ENCODE results near the gene PIP4K2A. TPM values are rescaled to one million over a fixed set of nuclear protein-coding genes. Genes with fewer than 3 reads are reported as not detected.
A peak's percentile ranks its signal among the peaks of the same experiment; 100 is the strongest.

PIP4K2A gene
- total RNA-seq, 4 donors from 2014 or later: 2.6 to 14.9 (median 12.4) TPM

DNA sequence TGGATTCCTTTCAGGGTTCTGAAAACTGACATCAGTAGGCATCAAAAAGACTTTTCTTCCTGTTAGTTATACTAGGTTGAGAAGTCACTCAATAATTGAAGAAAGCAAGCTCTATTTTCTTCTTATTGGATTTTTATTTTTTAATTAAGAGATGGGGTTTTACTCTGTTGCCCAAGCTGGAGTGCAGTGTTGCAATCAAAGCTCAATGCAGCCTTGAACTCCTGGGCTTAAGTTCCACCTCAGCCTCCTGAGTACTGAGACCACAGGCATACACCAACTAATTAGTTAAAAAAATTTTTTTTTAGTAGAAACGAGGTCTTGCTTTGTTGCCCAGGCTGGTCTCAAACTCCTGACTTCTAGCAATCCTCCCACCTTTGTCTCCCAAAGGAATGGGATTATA is 28.0 kb downstream of the PIP4K2A start:
- peaks cover 0 to 51% (median 5%) of the 10 kb centered on the region in 4 donors for H3K4me1 ChIP-seq
- no peak overlapping the region for H3K4me3 ChIP-seq
- no peak overlapping the region for H3K27ac ChIP-seq
- no peaks in the 10 kb centered on the region for H3K9me3 ChIP-seq
- no peaks in the 10 kb centered on the region for H3K27me3 ChIP-seq
- DNase-seq: no peak
- H3K36me3 ChIP-seq: no peaks in the 10 kb centered on the region
- intact Hi-C loops (cut with DNase I; ENCODE audit: low total_unique reads) (no loop called here), in situ Hi-C loops (cut with MboI; ENCODE audit: low pct_ligation_motif_present in 1 of 4, low pct_unique_long_range_greater_than_20kb in 1 of 4, low sequenced_read_pairs in 3 of 4) (no loop called here)
- WGBS, 2 donors (ENCODE audit: low coverage in 1 of 2): 59 to 83% methylated on average over 1 of the region's 1 CpG
- TF ChIP-seq POLR2A (IDR thresholded peaks at IDR 0.05): no peak
- TF ChIP-seq EP300 (IDR thresholded peaks at IDR 0.05; ENCODE audit: low read depth): no peak
- TF ChIP-seq, protein P1, sequence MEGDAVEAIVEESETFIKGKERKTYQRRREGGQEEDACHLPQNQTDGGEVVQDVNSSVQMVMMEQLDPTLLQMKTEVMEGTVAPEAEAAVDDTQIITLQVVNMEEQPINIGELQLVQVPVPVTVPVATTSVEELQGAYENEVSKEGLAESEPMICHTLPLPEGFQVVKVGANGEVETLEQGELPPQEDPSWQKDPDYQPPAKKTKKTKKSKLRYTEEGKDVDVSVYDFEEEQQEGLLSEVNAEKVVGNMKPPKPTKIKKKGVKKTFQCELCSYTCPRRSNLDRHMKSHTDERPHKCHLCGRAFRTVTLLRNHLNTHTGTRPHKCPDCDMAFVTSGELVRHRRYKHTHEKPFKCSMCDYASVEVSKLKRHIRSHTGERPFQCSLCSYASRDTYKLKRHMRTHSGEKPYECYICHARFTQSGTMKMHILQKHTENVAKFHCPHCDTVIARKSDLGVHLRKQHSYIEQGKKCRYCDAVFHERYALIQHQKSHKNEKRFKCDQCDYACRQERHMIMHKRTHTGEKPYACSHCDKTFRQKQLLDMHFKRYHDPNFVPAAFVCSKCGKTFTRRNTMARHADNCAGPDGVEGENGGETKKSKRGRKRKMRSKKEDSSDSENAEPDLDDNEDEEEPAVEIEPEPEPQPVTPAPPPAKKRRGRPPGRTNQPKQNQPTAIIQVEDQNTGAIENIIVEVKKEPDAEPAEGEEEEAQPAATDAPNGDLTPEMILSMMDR (IDR thresholded peaks at IDR 0.05): no peak
- TF ChIP-seq POLR2AphosphoS5 (IDR thresholded peaks at IDR 0.05): no peak

DNA sequence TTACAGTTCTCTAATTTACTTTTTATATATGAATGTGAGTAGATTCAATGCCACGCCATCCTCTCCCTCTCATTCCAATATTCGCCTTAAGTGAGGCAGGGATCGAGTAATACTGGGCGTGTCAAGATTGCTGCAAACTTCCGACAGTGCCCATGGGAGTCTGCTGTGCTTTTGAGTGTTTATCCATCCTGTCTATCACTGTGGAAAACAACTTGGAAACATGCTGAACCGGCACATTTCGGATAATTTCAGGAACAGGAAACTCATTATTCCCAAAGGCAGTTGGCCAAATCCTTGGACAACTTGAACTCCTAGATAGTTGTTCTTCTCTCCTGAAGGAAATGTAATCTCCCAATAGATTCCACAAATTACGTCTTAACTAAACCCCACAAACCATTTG is 28.5 kb downstream of the PIP4K2A start:
- in situ Hi-C loops (cut with MboI; ENCODE audit: low pct_ligation_motif_present in 1 of 4, low pct_unique_long_range_greater_than_20kb in 1 of 4, low sequenced_read_pairs in 3 of 4): no loop called here
- Histone ChIP-seq H3K4me1 (peaks cover 0 to 55% (median 5%) of the 10 kb centered on the region in 4 donors), H3K27ac (no peak overlapping the region), H3K36me3 (no peaks in the 10 kb centered on the region), H3K9me3 (no peaks in the 10 kb centered on the region), H3K27me3 (no peaks in the 10 kb centered on the region), H3K4me3 (no peak overlapping the region)
- WGBS, 2 donors (ENCODE audit: low coverage in 1 of 2): 83 to 89% methylated on average over 8 of the region's 8 CpGs
- intact Hi-C loops (cut with DNase I; ENCODE audit: low total_unique reads): no loop called here
- no peak for DNase-seq
- TF ChIP-seq EP300 (IDR thresholded peaks at IDR 0.05; ENCODE audit: low read depth) (no peak), POLR2A (IDR thresholded peaks at IDR 0.05) (no peak), POLR2AphosphoS5 (IDR thresholded peaks at IDR 0.05) (no peak)
- TF ChIP-seq, protein P1 (IDR thresholded peaks at IDR 0.05): no peak

DNA sequence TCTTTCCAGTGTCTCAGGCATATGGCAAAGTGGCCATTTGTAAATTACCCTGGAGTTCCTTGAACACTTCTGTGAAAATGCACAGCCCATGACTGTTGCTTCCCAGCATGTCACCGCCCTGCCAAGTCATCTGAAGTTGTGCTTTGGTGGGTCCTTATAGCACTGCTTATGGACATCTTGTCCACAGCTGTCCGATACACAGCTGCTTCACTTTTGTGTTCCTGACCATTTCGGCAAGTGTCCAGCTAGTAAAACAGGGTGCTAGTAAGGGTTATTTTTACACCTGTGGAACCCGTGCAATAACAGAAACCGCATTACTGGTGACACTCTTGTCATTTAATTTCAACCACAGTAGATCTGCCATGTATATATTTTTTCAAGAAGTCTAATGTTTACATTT is 29.7 kb downstream of the PIP4K2A start:
- no peak for TF ChIP-seq POLR2A (IDR thresholded peaks at IDR 0.05)
- no peak for TF ChIP-seq POLR2AphosphoS5 (IDR thresholded peaks at IDR 0.05)
- TF ChIP-seq, protein P1 (IDR thresholded peaks at IDR 0.05): no peak
- no peak for TF ChIP-seq EP300 (IDR thresholded peaks at IDR 0.05; ENCODE audit: low read depth)
- in situ Hi-C loops (cut with MboI; ENCODE audit: low pct_ligation_motif_present in 1 of 4, low pct_unique_long_range_greater_than_20kb in 1 of 4, low sequenced_read_pairs in 3 of 4): no loop called here
- H3K36me3 ChIP-seq: no peaks in the 10 kb centered on the region
- H3K9me3 ChIP-seq: no peaks in the 10 kb centered on the region
- DNase-seq: no peak
- H3K27me3 ChIP-seq: no peaks in the 10 kb centered on the region
- peaks cover 0 to 52% (median 5%) of the 10 kb centered on the region in 4 donors for H3K4me1 ChIP-seq
- intact Hi-C loops (cut with DNase I; ENCODE audit: low total_unique reads): no loop called here
- H3K4me3 ChIP-seq: no peak overlapping the region
- H3K27ac ChIP-seq: no peak overlapping the region
- 77 to 78% methylated on average over 3 to 5 of the region's 5 CpGs for WGBS, 2 donors (ENCODE audit: low coverage in 1 of 2)

DNA sequence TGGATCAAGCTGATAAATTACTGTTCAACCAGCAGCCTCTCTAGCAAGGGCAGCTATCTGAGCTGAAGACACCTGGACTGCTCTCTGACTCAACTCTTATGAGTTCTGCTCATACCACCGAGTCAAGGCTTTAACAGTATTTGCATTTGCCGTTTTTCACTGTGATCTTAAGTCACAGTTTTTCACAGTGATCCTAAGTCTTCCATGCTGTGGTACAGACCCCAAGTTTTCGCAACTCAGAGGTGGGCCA is 31.3 kb downstream of the PIP4K2A start:
- Histone ChIP-seq H3K36me3 (no peaks in the 10 kb centered on the region), H3K27me3 (no peaks in the 10 kb centered on the region), H3K4me3 (no peak overlapping the region), H3K4me1 (peaks cover 0 to 52% (median 5%) of the 10 kb centered on the region in 4 donors), H3K27ac (peak overlapping the region; percentile 7 to 56 (median 42)), H3K9me3 (no peaks in the 10 kb centered on the region)
- intact Hi-C loops (cut with DNase I; ENCODE audit: low total_unique reads): no loop called here
- TF ChIP-seq, protein P1 (IDR thresholded peaks at IDR 0.05): no peak
- TF ChIP-seq POLR2AphosphoS5 (IDR thresholded peaks at IDR 0.05): no peak
- in situ Hi-C loops (cut with MboI; ENCODE audit: low pct_ligation_motif_present in 1 of 4, low pct_unique_long_range_greater_than_20kb in 1 of 4, low sequenced_read_pairs in 3 of 4): no loop called here
- DNase-seq: no peak
- 73% methylated on average over 3 of the region's 3 CpGs; no CpG with 5 or more reads in 1 of the 2 donors for WGBS, 2 donors (ENCODE audit: low coverage in 1 of 2)
